Activated T-helper 17 cell treated with anti-CD3 and anti-CD28 coated beads, Interleukin-2, amount 50 U/mL, for 72 hours (primary cell): ENCODE results near the gene SLC7A7. TPM values are rescaled to one million over a fixed set of nuclear protein-coding genes. Genes with fewer than 3 reads are reported as not detected.
A peak's percentile ranks its signal among the peaks of the same experiment; 100 is the strongest.
"Not testable (repeated sequence)": the region's sequence is repeated elsewhere in the genome, so short reads cannot be mapped to it uniquely, and the experiment has no call there.

ENCODE experiments used
- ATAC-seq: fragments of 150-1000 bp; cut with Tn5 transposase; replicated peaks from 2 replicates; pipeline ENCODE4 v1.10.0; 2021; ENCODE audit warnings: mild to moderate bottlenecking, moderate library complexity
- H3K27ac Mint-ChIP-seq: one replicate; pipeline ENCODE4 v1.8.0; 2022; ENCODE audit warnings: mixed read lengths
- H3K27me3 Mint-ChIP-seq: one replicate; pipeline ENCODE4 v1.8.0; 2022; ENCODE audit warnings: mixed read lengths
- H3K36me3 Mint-ChIP-seq: one replicate; pipeline ENCODE4 v1.8.0; 2022; ENCODE audit warnings: low read depth, mild to moderate bottlenecking, mixed read lengths
- H3K4me1 Mint-ChIP-seq: one replicate; pipeline ENCODE4 v1.8.0; 2022; ENCODE audit warnings: mixed read lengths
- H3K4me3 Mint-ChIP-seq: one replicate; pipeline ENCODE4 v1.8.0; 2022; ENCODE audit warnings: mild to moderate bottlenecking, mixed read lengths
- H3K9me3 Mint-ChIP-seq: one replicate; pipeline ENCODE4 v1.8.0; 2022; ENCODE audit warnings: mixed read lengths
- total RNA-seq, 2 donors: library from RNA; stranded (reverse); gene quantifications; one replicate each; pipeline ENCODE4 v1.2.3, GENCODE V29; 2022

SLC7A7 gene
- total RNA-seq, 2 donors from 2014 or later = 0.15 to 0.71 TPM

GRCh38 chr14:22837114-22837749, 22.0 kb upstream of the SLC7A7 start:
- Mint-ChIP-seq H3K4me1 (peaks cover 5% of the 10 kb centered on the region), H3K27ac (no peak overlapping the region), H3K4me3 (peak overlapping the region; percentile 67), H3K27me3 (peaks cover 12% of the 10 kb centered on the region), H3K9me3 (no peaks in the 10 kb centered on the region), H3K36me3 (peaks cover 43% of the 10 kb centered on the region)
- ATAC-seq = no peak

- Mint-ChIP-seq H3K4me3 (peak within 1 kb of the TSS; percentile 67), H3K27ac (no peak within 1 kb of the TSS), H3K9me3 (no peaks in the 10 kb centered on the region), H3K27me3 (peaks cover 12% of the 10 kb centered on the region), H3K36me3 (peaks cover 50% of the 10 kb centered on the region), H3K4me1 (peaks cover 10% of the 10 kb centered on the region)
- ATAC-seq = no peak
Measured at GRCh38 chr14:22836301-22837113, 21.3 kb upstream of the SLC7A7 start, which contains the start of gene MMP14. Gene MMP14 (plus strand): TSS chr14:22836585. CDS start chr14:22836818, 233 bp downstream.

- H3K4me3 Mint-ChIP-seq = no peak overlapping the region
- H3K27ac Mint-ChIP-seq = no peak overlapping the region
- no peak for ATAC-seq
- no peaks in the 10 kb centered on the region for H3K9me3 Mint-ChIP-seq
- peaks cover 60% of the 10 kb centered on the region for H3K36me3 Mint-ChIP-seq
- H3K27me3 Mint-ChIP-seq = peaks cover 12% of the 10 kb centered on the region
- H3K4me1 Mint-ChIP-seq = peaks cover 14% of the 10 kb centered on the region
Measured at GRCh38 chr14:22835505-22835904, 20.3 kb upstream of the SLC7A7 start.

DNA sequence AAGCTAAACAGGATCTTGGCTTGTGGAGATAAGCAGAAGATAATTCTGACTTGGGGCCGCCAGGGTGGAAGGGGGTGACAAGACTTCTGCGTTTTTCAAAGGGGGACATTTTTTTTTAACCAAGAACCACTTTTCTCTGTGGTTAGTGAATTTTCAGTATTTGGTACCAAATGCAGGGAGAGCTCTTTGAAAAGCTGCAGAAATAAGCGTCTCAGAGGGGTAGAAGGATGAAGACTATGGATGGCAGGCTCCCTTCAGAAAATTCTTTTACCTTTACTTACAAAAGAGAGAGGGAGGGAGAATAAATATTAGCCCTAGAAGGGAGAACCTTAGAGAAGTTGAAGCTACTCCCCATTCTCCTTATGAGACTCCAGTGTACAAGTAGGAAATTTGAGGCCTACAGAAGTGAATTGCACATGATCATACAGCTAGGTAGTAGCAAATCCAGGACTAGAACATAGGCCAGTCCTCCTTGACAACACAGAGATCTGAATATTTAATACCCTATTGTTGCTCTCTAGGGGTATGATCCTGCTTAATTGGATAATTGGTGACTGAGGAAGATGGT, 15.3 kb upstream of the SLC7A7 start:
- peaks cover 3% of the 10 kb centered on the region for H3K27me3 Mint-ChIP-seq
- H3K27ac Mint-ChIP-seq = peak overlapping the region; percentile 95
- peak overlapping the region; percentile 86 for H3K4me3 Mint-ChIP-seq
- H3K36me3 Mint-ChIP-seq = peaks cover 55% of the 10 kb centered on the region
- no peak for ATAC-seq
- peaks cover 17% of the 10 kb centered on the region for H3K4me1 Mint-ChIP-seq
- no peaks in the 10 kb centered on the region for H3K9me3 Mint-ChIP-seq

- peak; percentile 96 for ATAC-seq
- Mint-ChIP-seq H3K9me3 (no peaks in the 10 kb centered on the region), H3K4me3 (peak within 1 kb of the TSS; percentile 86)
Measured at GRCh38 chr14:22829661-22830442, 14.6 kb upstream of the SLC7A7 start, which contains the start of gene MRPL52. Gene MRPL52 (plus strand): TSS chr14:22829887. CDS start chr14:22829913, 26 bp downstream.

GRCh38 chr14:22829076-22829660, 13.9 kb upstream of the SLC7A7 start:
- H3K4me3 Mint-ChIP-seq = peak overlapping the region; percentile 86
- not testable (repeated sequence) for H3K27me3 Mint-ChIP-seq, H3K9me3 Mint-ChIP-seq, ATAC-seq
- H3K36me3 Mint-ChIP-seq = peaks cover 41% of the 10 kb centered on the region
- peak overlapping the region; percentile 95 for H3K27ac Mint-ChIP-seq
- H3K4me1 Mint-ChIP-seq = peaks cover 18% of the 10 kb centered on the region

More at GRCh38 chr14:22829661-22830442, 14.6 kb upstream of the SLC7A7 start, which contains the start of gene MRPL52:
- Mint-ChIP-seq H3K27ac (peak within 1 kb of the TSS; percentile 95), H3K36me3 (peaks cover 48% of the 10 kb centered on the region), H3K27me3 (peaks cover 4% of the 10 kb centered on the region), H3K4me1 (peaks cover 18% of the 10 kb centered on the region)

DNA sequence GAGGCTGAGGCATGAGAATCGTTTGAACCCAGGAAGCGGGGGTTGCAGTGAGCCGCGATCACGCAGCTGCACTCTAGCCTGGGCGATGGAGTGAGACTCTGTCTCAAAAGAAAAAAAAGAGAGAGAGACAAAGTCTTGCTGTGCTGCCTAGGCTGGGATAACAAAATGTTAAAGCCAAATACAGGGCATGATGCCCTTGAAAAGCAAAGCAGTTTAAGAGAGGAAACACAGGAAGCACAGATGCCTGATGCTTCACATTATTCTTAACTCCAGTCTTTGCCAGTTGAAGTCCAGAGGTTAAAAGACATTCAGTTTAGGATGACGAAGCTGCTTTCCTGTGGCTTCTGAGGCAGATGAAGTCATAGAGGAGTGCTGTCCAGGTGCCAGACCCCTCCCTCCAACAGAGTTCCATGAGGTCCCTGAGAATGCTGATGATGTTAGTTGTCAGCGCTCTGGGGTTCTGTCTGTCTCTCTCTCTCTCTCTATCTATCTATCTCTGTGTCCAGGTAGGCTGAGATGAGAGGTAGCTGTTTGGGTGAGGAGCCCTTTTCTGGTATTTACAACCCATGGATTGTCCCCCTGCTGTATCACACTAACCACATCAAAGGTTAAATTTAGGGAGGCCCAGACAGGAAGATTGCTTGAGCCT, 9.6 kb upstream of the SLC7A7 start:
- Mint-ChIP-seq H3K4me3 (peak overlapping the region; percentile 33), H3K27me3 (peaks cover 13% of the 10 kb centered on the region)

DNA sequence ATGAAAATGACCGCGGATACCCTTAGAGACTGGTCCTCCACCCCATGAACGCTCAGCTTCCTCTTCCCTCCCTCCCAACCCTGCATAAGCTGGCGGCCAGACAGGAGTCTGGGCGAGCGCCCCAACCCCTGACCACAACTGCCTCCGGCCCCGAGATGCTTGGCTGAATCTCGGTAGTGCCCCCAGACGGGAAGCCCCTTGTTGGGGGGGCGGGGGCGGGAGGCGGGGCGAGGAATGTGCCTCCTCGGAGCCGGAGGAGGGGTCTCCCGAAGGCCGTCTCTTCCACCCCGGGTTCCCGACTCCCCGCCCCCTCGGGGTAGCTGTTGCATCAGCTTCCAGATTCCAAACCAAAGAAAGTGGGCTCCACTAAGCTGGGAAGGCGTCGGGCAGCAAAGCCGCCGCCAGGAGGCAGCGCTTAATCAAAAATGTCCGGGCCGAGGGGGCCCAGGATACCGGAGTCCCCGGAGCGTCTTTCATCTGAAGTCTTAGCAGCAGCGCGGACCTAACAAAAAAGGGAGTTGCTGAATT, 7.4 kb upstream of the SLC7A7 start:
- peak; percentile 76 for ATAC-seq
- Mint-ChIP-seq H3K4me3 (peak overlapping the region; percentile 54), H3K27ac (no peak overlapping the region), H3K36me3 (no peaks in the 10 kb centered on the region), H3K4me1 (peaks cover 5% of the 10 kb centered on the region), H3K27me3 (peaks cover 13% of the 10 kb centered on the region), H3K9me3 (no peaks in the 10 kb centered on the region)

More for the DNA sequence above, 9.6 kb upstream of the SLC7A7 start:
- Mint-ChIP-seq H3K4me1 (peaks cover 5% of the 10 kb centered on the region), H3K9me3 (no peaks in the 10 kb centered on the region), H3K27ac (peak overlapping the region; percentile 43), H3K36me3 (peaks cover 1% of the 10 kb centered on the region)
- peak; percentile 33 for ATAC-seq

DNA sequence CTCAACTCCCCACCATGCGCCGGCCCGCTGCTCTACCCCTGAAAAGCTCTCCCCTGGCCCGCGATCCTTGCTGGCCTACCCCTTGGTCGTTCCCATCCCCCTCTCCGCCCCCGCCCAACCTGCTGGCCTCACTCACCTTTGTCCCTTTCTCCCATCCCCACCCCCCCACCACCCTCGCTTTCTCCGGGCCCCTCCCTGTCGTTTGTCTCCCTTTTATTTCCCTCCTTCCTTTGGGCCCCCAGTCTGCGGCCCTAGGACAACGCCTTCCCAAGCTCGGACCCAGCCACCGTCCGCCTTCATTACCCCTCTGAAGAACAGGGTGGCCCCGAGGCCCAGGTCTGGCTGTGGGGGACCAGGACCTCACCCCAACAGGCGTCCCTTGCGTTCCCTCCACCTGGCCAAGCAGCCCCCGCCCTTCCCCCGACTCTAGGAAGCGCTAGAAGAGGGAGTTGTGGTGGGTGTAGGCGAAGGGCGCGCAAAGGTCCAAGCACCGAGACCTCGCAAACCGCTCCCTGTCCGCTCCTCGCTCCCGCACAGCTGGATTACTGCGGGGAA, 6.9 kb upstream of the SLC7A7 start:
- Mint-ChIP-seq H3K4me1 (peaks cover 5% of the 10 kb centered on the region), H3K36me3 (no peaks in the 10 kb centered on the region), H3K27me3 (peaks cover 13% of the 10 kb centered on the region), H3K4me3 (peak overlapping the region; percentile 1), H3K9me3 (no peaks in the 10 kb centered on the region), H3K27ac (no peak overlapping the region)
- ATAC-seq = no peak

DNA sequence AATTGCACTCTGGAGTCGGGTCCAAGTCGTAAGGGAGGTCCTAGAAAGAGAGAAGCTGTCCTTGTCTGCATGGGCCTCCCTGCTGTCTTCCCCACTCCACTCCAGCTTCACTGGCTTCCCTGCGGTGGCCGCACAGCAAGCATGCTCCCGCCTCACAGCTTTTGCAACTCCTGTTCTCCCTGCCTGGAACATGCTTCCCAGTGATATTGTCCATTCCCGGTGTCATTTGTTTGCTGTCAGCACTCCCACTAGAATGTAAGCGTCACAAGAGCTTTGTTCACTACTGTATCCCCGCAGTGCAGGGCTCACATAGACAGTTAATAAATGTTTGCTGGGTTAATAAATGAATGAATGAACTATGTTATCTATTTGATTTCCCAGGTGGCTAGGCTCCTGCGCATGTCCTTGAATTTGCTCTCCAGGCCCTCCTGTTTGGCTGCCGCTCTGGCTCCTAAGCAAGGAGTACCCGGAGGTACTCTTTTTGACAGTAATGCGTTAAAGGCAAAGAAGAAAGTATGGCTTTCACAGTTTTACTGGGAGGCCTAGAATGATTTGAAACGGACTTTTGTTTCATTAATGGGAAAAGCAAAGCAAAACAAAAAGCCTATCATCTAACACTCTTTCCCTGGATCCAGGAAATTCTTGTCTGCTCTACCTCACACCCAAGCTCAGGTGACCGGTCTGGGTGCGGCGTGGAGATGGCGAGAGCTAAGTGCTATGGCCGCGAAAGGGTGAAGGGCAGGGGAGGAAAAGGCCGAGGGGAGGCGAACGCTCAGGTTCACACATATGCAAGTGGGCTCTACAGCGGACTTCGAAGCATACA, 6.2 kb upstream of the SLC7A7 start:
- H3K9me3 Mint-ChIP-seq = no peaks in the 10 kb centered on the region
- peaks cover 5% of the 10 kb centered on the region for H3K4me1 Mint-ChIP-seq
- H3K36me3 Mint-ChIP-seq = no peaks in the 10 kb centered on the region
- H3K27ac Mint-ChIP-seq = no peak overlapping the region
- peaks cover 13% of the 10 kb centered on the region for H3K27me3 Mint-ChIP-seq
- H3K4me3 Mint-ChIP-seq = peak overlapping the region; percentile 1
- no peak for ATAC-seq

GRCh38 chr14:22820731-22821130, 5.5 kb upstream of the SLC7A7 start:
- Mint-ChIP-seq H3K4me1 (peaks cover 3% of the 10 kb centered on the region), H3K36me3 (no peaks in the 10 kb centered on the region), H3K27ac (no peak overlapping the region), H3K4me3 (no peak overlapping the region), H3K27me3 (peaks cover 12% of the 10 kb centered on the region), H3K9me3 (no peaks in the 10 kb centered on the region)
- ATAC-seq = no peak
